H9 (cell line): ENCODE results near the gene NCOR2. TPM values are rescaled to one million over a fixed set of nuclear protein-coding genes. Genes with fewer than 3 reads are reported as not detected.
A peak's percentile ranks its signal among the peaks of the same experiment; 100 is the strongest.

Experiments used
- DNase-seq: peaks from one replicate; pipeline ENCODE4 v3.0.0-alpha.2; 2017
- H2AFZ ChIP-seq: one replicate; pipeline ENCODE4 v1.6.1; 2013; ENCODE audit warnings: mild to moderate bottlenecking, low read length, control low read depth, moderate library complexity
- H2AK5ac ChIP-seq: 2 replicates; pipeline ENCODE4 v1.6.1; 2013; ENCODE audit warnings: low read length, control low read depth, mixed read lengths; ENCODE audit not compliant: insufficient read length
- H2BK120ac ChIP-seq: one replicate; pipeline ENCODE4 v1.6.1; 2013; ENCODE audit warnings: low read depth, mild to moderate bottlenecking, low read length, control low read depth, inconsistent platforms; ENCODE audit not compliant: poor library complexity, severe bottlenecking
- H2BK12ac ChIP-seq: 2 replicates; pipeline ENCODE4 v1.6.1; 2013; ENCODE audit warnings: low read length, control low read depth, mixed read lengths, low read depth; ENCODE audit not compliant: insufficient read length
- H2BK15ac ChIP-seq: 2 replicates; pipeline ENCODE4 v1.6.1; 2013; ENCODE audit warnings: low read depth, low read length, control low read depth
- H2BK20ac ChIP-seq: one replicate; pipeline ENCODE4 v1.6.1; 2013; ENCODE audit warnings: low read depth, mild to moderate bottlenecking, low read length, control low read depth, inconsistent platforms; ENCODE audit not compliant: poor library complexity, severe bottlenecking
- H2BK5ac ChIP-seq: 2 replicates; pipeline ENCODE4 v1.6.1; 2013; ENCODE audit warnings: low read length, control low read depth, mixed read lengths; ENCODE audit not compliant: insufficient read length
- H3K14ac ChIP-seq: 2 replicates; pipeline ENCODE4 v1.6.1; 2013; ENCODE audit warnings: low read length, control low read depth; ENCODE audit not compliant: insufficient read depth
- H3K18ac ChIP-seq: 2 replicates; pipeline ENCODE4 v1.6.1; 2013; ENCODE audit warnings: low read depth, mild to moderate bottlenecking, mixed read lengths, low read length, control low read depth; ENCODE audit not compliant: insufficient read length
- H3K23ac ChIP-seq: 2 replicates; pipeline ENCODE4 v1.6.1; 2013; ENCODE audit warnings: low read length, control low read depth, mixed read lengths, low read depth; ENCODE audit not compliant: insufficient read length
- H3K23me2 ChIP-seq: 2 replicates; pipeline ENCODE4 v1.6.1; 2013; ENCODE audit warnings: low read depth, mild to moderate bottlenecking, mixed read lengths, low read length, control low read depth; ENCODE audit not compliant: insufficient read length, poor library complexity, severe bottlenecking
- H3K27ac ChIP-seq: 2 replicates; pipeline ENCODE4 v1.5.1; 2013; ENCODE audit warnings: low read length, control low read depth, mixed read lengths, low read depth; ENCODE audit not compliant: insufficient read length
- H3K27me3 ChIP-seq: 2 replicates; pipeline ENCODE4 v1.6.1; 2013; ENCODE audit warnings: low read length, control low read depth, inconsistent platforms; ENCODE audit not compliant: insufficient read depth
- H3K4ac ChIP-seq: 2 replicates; pipeline ENCODE4 v1.6.1; 2013; ENCODE audit warnings: low read depth, mild to moderate bottlenecking, control low read depth, inconsistent platforms, low read length, moderate library complexity
- H3K4me1 ChIP-seq: 2 replicates; pipeline ENCODE4 v1.6.1; 2013; ENCODE audit warnings: low read length, control low read depth, inconsistent platforms; ENCODE audit not compliant: insufficient read depth
- H3K4me2 ChIP-seq: 2 replicates; pipeline ENCODE4 v1.6.1; 2013; ENCODE audit warnings: low read length, control low read depth, mixed read lengths; ENCODE audit not compliant: insufficient read length, insufficient read depth
- H3K56ac ChIP-seq: 2 replicates; pipeline ENCODE4 v1.6.1; 2013; ENCODE audit warnings: low read depth, mild to moderate bottlenecking, mixed read lengths, low read length, control low read depth; ENCODE audit not compliant: insufficient read length
- H3K79me1 ChIP-seq: 2 replicates; pipeline ENCODE4 v1.6.1; 2013; ENCODE audit warnings: low read depth, mild to moderate bottlenecking, moderate library complexity, low read length, control low read depth, inconsistent platforms; ENCODE audit not compliant: insufficient read depth, poor library complexity, severe bottlenecking
- H3K79me2 ChIP-seq: 2 replicates; pipeline ENCODE4 v1.6.1; 2013; ENCODE audit warnings: low read length, control low read depth, inconsistent platforms; ENCODE audit not compliant: insufficient read depth
- H3K9ac ChIP-seq: 2 replicates; pipeline ENCODE4 v1.6.1; 2013; ENCODE audit warnings: low read length, control low read depth, mixed read lengths; ENCODE audit not compliant: insufficient read length; ENCODE audit errors: extremely low read depth
- H3K9me3 ChIP-seq: one replicate; pipeline ENCODE4 v1.6.1; 2013; ENCODE audit warnings: low read depth, low read length, inconsistent platforms; ENCODE audit not compliant: control insufficient read depth
- H3T11ph ChIP-seq: one replicate; pipeline ENCODE4 v1.6.1; 2013; ENCODE audit warnings: mild to moderate bottlenecking, low read length, control low read depth, inconsistent platforms
- H4K20me1 ChIP-seq: one replicate; pipeline ENCODE4 v1.6.1; 2013; ENCODE audit not compliant: control insufficient read depth, insufficient read length, insufficient read depth
- H4K5ac ChIP-seq: 2 replicates; pipeline ENCODE4 v1.6.1; 2013; ENCODE audit warnings: low read depth, mild to moderate bottlenecking, mixed read lengths, low read length, control low read depth; ENCODE audit not compliant: insufficient read length
- H4K8ac ChIP-seq: replicated peaks from 2 replicates; pipeline ENCODE4 v1.6.1; 2013; ENCODE audit warnings: low read length, control low read depth, mixed read lengths, low read depth; ENCODE audit not compliant: insufficient read length
- H4K91ac ChIP-seq: 2 replicates; pipeline ENCODE4 v1.6.1; 2013; ENCODE audit warnings: low read depth, mild to moderate bottlenecking, moderate library complexity, mixed read lengths, low read length, control low read depth; ENCODE audit not compliant: insufficient read length
- H3K27ac Mint-ChIP-seq, 3 experiments: 2 replicates in 2 of 3; 3 replicates in 1 of 3; pipeline ENCODE4 v1.8.0; 2020 to 2021; ENCODE audit warnings: mixed read lengths in 3 of 3, mild to moderate bottlenecking in 1 of 3, moderate library complexity in 1 of 3
- H3K27me3 Mint-ChIP-seq: 2 replicates; pipeline ENCODE4 v1.8.0; 2021; ENCODE audit warnings: low read depth, mild to moderate bottlenecking, moderate library complexity, mixed read lengths
- H3K36me3 Mint-ChIP-seq, 3 experiments: 2 replicates in 2 of 3; 3 replicates in 1 of 3; pipeline ENCODE4 v1.8.0; 2020 to 2021; ENCODE audit warnings: low read depth in 3 of 3, mixed read lengths in 3 of 3; ENCODE audit not compliant: insufficient read depth in 1 of 3
- H3K4me1 Mint-ChIP-seq, 2 experiments: 2 replicates each; pipeline ENCODE4 v1.8.0; 2020; ENCODE audit warnings: mixed read lengths in 2 of 2
- H3K4me3 Mint-ChIP-seq, 2 experiments: 2 replicates in 1 of 2; 3 replicates in 1 of 2; pipeline ENCODE4 v1.8.0; 2020 to 2021; ENCODE audit warnings: mild to moderate bottlenecking in 2 of 2, mixed read lengths in 2 of 2, moderate library complexity in 1 of 2
- H3K9me3 Mint-ChIP-seq, 2 experiments: 2 replicates in 1 of 2; 3 replicates in 1 of 2; pipeline ENCODE4 v1.8.0; 2020; ENCODE audit warnings: mild to moderate bottlenecking in 2 of 2, mixed read lengths in 2 of 2, moderate library complexity in 1 of 2
- WGBS: extraction: QIAGEN DNeasy Blood & Tissue Kit; methylation state at CpG from one replicate; pipeline ENCODE4 v1.1.7; 2013; ENCODE audit warnings: missing lambda C conversion rate, low lambda C conversion rate, mixed read lengths; ENCODE audit not compliant: insufficient read length; ENCODE audit errors: extremely low coverage; 5-methylcytosine and 5-hydroxymethylcytosine counted together
- total RNA-seq: library from RNA; stranded (reverse); gene quantifications from 2 replicates; pipeline ENCODE4 v1.2.1, GENCODE V29; 2021
- TF ChIP-seq, protein P1 (sequence below): fragments of 200-600 bp; sonication (generic); conservative IDR thresholded peaks from 3 replicates; pipeline ENCODE4 v1.8.0; 2021; ENCODE audit warnings: antibody characterized with exemption, mild to moderate bottlenecking

The NCOR2 gene
- total RNA-seq, 1 experiment from 2014 or later = 226 TPM

DNA sequence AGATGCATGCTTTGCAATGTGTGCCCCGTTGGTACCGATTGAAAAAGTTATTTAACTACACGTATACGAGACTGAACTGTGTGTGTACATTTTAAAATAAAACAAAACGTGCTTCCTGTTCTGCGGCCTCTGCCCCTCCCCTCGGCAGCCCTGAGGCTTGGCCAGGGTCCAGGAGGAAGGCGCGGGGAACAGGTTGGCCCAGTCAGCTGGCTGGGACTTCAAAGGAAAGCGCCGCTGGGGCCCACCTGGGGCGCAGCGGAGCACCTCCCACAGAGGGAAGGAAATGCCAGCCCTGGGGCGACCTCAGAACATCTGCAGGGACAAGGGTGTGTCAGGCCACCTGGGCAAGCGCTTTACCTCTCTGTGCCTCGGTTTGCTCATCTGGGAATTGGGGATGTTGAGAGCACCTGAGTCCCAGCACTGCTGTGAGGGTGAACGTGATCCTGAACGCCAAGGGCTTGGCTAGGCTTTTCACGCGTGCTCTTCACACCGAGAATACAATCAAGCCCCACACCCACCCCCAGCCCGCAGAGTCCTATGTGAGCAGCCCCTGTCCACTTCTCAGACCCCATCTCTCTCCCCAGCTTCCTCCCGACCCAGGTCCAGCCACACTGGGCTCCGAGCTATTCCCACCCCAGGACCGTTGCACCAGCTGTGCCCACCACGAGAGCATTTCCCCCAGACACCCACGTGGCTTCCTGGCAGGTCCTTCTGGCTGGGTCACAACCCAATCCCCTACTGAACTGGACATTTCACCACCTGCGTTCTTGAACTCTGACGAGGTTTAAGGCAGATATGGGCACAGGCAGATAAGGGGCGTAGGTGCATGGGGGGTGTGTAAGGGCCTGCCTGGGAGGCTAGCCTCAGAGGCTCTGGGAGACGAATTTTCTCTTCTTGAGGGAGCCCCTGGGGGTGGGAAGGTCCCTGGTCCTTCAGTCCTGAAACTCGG is 41.9 kb upstream of the NCOR2 start:
- H4K91ac ChIP-seq = no peak overlapping the region
- H3K27ac ChIP-seq = no peak overlapping the region
- H3K56ac ChIP-seq = no peak overlapping the region
- H3K36me3 Mint-ChIP-seq = peaks cover 0 to 11% (median 0%) of the 10 kb centered on the region in 3 experiments; a peak in 3 of 7 replicates
- H3K27ac Mint-ChIP-seq = peak overlapping the region in 1 of 3 experiments; percentile 96; a peak in 2 of 7 replicates
- no peak overlapping the region for H2BK5ac ChIP-seq
- H3K23me2 ChIP-seq = no peaks in the 10 kb centered on the region
- peaks cover 2% of the 10 kb centered on the region; the same call in 1 of the 2 replicates for H3K4me1 ChIP-seq
- no peak overlapping the region for H3K4me3 Mint-ChIP-seq
- H2BK20ac ChIP-seq = no peak overlapping the region
- H3K18ac ChIP-seq = no peak overlapping the region
- H3K4me2 ChIP-seq = no peak overlapping the region
- H2AK5ac ChIP-seq = no peak overlapping the region
- no peak overlapping the region for H2AFZ ChIP-seq
- no peak overlapping the region for H2BK12ac ChIP-seq
- no peaks in the 10 kb centered on the region for H3K79me1 ChIP-seq
- no peak overlapping the region for H3K23ac ChIP-seq
- H3K9ac ChIP-seq = no peak overlapping the region
- WGBS = no CpG with 5 or more reads among the region's 32 CpGs
- no peak overlapping the region for H3T11ph ChIP-seq
- H2BK120ac ChIP-seq = no peak overlapping the region
- peaks cover 8% of the 10 kb centered on the region for H3K27me3 Mint-ChIP-seq
- DNase-seq = peak; percentile 69
- peaks cover 2% of the 10 kb centered on the region for H4K20me1 ChIP-seq
- peak overlapping the region; percentile 76; the same call in 1 of the 2 replicates for H3K14ac ChIP-seq
- H4K5ac ChIP-seq = no peak overlapping the region
- TF ChIP-seq, protein P1, sequence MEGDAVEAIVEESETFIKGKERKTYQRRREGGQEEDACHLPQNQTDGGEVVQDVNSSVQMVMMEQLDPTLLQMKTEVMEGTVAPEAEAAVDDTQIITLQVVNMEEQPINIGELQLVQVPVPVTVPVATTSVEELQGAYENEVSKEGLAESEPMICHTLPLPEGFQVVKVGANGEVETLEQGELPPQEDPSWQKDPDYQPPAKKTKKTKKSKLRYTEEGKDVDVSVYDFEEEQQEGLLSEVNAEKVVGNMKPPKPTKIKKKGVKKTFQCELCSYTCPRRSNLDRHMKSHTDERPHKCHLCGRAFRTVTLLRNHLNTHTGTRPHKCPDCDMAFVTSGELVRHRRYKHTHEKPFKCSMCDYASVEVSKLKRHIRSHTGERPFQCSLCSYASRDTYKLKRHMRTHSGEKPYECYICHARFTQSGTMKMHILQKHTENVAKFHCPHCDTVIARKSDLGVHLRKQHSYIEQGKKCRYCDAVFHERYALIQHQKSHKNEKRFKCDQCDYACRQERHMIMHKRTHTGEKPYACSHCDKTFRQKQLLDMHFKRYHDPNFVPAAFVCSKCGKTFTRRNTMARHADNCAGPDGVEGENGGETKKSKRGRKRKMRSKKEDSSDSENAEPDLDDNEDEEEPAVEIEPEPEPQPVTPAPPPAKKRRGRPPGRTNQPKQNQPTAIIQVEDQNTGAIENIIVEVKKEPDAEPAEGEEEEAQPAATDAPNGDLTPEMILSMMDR = no peak
- no peak overlapping the region for H4K8ac ChIP-seq
- H3K9me3 Mint-ChIP-seq = peaks cover 0 to 5% of the 10 kb centered on the region in 2 experiments; a peak in 3 of 5 replicates
- no peaks in the 10 kb centered on the region for H3K27me3 ChIP-seq
- H2BK15ac ChIP-seq = no peak overlapping the region
- H3K4me1 Mint-ChIP-seq = peaks cover 22% of the 10 kb centered on the region in 2 experiments
- no peaks in the 10 kb centered on the region for H3K79me2 ChIP-seq
- H3K9me3 ChIP-seq = no peaks in the 10 kb centered on the region
- no peak overlapping the region for H3K4ac ChIP-seq
